GM12872 (cell line): Measurements from ENCODE around the gene CHRM4.

Experiments used
- CTCF ChIP-seq: IDR thresholded peaks from 3 replicates; pipeline ENCODE4 v1.5.1; 2011; ENCODE audit warnings: low read depth, mild to moderate bottlenecking, low read length, moderate library complexity; ENCODE audit not compliant: insufficient read depth

Gene CHRM4

GRCh38 chr11:46391578-46392420 is at the start of gene CHRM4:
Gene CHRM4, minus strand, starts transcription at chr11:46391776. Its CDS starts 5,219 bp downstream, at chr11:46386557.
- TF ChIP-seq CTCF = peak; percentile 22; the same call in 1 of the 3 replicates

GRCh38 chr11:46438211-46438610 is 46.6 kb upstream of the CHRM4 start:
- TF ChIP-seq CTCF = no peak

DNA sequence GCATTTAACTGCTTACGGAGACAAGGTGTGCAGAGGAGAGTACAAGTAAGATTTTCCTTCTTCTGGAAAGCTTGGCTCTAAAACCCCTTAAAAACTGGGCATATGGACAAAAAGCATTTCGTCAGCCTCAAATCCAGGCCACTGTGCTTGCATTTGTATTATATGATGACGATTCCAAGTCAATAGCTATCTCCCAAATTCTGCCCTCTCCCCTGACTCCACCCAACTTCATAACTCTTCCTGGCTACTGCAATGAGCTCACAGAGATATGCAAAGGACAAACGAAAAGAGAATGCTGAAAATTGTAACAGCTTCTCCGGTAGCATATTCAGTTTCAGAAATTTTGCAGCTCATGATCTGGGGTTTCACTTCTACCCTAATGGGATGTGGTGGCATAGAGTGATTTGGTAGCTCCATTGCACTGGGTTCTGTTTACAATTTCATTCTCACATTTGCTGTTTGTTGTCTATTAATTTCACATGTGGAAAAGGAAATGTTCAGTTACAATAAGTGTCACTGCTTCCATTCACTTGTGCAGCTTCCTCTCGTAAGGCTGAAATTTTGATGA is 45.6 kb upstream of the CHRM4 start:
- TF ChIP-seq CTCF = no peak

DNA sequence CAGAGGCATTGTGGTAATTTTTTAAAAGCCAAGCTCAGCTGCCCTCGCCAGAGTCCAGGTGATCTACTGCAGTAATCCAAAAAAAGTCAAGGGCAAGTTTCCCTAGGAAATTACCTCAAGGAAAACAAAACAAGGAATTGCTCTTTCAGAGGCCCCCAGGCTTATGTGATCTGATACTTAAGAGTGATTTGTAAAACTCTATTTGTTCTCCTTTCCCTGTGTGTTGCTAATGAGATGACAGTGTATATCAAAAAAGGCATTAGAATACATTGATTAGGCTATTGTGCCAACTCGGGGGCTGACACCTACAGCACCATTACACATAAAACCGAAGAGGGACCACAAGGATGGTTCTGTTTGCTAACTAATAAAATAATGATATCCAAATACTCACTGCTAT is 44.5 kb upstream of the CHRM4 start:
- TF ChIP-seq CTCF = no peak

DNA sequence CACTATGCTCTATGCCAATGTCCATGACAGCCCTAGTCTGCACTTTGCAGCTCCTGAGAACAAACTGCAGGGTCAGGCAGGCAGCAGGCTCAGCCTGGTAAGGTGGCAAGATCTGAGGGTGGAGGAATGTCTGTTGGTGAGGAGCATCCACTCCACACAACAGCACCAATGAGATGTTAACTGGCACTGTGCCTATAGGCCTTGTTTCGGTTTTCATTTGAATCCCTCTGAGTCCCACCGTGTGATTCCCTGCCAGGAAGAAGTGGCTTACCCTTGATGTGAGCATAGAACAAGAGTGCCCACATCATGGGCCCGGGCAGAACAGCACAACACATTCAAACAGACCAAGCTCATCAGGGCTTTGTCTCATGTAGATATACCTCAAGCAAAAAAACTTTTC is 44.1 kb upstream of the CHRM4 start:
- TF ChIP-seq CTCF = no peak

DNA sequence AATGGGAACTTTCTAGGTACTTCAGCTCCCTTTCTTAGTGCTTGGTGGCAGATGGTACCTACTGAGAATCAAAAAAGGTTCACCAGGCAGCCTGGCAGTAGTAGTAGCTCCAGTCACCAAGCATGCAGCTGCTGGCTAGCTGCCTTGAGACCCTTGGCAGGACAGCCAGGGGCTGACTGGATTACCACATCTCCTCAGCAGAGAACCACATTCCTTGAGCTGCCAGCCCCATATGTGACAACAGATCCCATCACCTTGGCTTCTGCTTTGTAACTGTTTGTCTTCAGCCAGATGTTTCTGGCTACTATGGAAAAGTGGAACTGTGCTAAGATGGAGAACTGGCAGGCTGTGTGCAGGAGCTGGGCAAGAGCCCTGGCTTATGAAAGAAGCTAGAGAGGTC is 39.6 kb upstream of the CHRM4 start:
- no peak for TF ChIP-seq CTCF

DNA sequence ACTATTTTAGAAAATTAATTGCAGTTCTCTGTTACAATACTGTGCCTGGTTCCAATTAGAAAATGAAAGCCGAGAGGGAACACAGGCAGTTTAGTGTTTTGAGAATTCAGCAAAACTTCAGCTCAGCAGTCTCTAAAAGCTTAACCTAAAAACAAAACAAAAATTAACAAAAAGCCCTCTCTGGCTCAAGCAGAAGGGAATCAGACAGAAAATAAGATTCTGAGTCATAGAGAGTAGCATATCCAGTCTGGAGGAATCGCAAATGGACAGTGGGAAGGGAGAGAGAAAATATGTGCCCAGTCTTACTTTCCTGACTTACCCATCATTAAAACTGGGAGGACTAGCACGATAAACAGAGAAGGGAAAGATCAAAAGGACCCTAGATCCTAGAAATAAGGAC is 38.1 kb upstream of the CHRM4 start:
- no peak for TF ChIP-seq CTCF
